GM18867 (cell line): Measurements from ENCODE around the gene ZMYND8.
A peak's percentile ranks its signal among the peaks of the same experiment; 100 is the strongest.
"Not testable (repeated sequence)": the region's sequence is repeated elsewhere in the genome, so short reads cannot be mapped to it uniquely, and the experiment has no call there.

Experiments
- ATAC-seq: cut with Tn5 transposase; IDR thresholded peaks from one replicate; pipeline ENCODE4 v1.9.1; 2021; ENCODE audit warnings: mild to moderate bottlenecking, moderate library complexity; ENCODE audit not compliant: unreplicated experiment

ZMYND8 gene

DNA sequence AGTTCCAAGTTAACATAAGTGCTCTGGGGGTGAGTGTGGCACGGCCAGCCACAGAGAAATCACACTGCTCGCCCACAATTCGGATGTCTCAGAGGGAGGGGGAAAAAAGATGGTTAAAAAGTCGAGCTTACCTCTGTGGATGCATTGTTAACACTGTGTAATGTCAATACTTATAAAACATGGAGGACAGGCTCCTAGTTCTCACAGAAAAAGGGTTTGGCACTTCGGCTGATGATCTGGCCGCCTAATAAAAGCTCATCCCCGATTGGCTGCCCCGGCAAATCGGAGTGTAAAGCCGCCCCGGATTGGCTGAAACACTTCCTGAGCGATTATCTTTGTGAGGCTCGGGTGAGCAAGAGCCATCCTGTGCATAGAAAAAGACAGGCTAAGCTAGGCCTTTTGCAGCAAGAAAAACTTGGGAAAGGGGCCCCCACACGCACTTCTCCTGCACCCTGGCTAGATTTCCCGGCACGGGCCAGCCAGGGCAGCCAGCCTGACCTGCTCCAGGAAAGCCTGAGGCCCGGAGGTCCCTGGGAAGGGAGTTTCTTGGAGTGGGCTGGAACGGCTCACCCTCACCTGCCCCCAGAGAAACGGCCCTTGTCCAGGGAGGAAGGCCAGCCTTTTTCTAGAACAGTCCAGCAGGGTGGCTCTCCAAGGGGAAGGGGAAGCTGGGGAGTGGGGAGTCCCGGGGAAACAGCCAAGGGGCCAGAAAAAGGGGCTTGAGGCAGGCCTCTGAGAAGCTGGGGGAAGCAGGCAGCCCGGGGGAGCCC lies at the start of gene ZMYND8:
ZMYND8 (minus strand) TSS at position 174 of the 770 bp plus-strand sequence; CDS start at position 145, 29 bp downstream.
- ATAC-seq = peak; percentile 47

DNA sequence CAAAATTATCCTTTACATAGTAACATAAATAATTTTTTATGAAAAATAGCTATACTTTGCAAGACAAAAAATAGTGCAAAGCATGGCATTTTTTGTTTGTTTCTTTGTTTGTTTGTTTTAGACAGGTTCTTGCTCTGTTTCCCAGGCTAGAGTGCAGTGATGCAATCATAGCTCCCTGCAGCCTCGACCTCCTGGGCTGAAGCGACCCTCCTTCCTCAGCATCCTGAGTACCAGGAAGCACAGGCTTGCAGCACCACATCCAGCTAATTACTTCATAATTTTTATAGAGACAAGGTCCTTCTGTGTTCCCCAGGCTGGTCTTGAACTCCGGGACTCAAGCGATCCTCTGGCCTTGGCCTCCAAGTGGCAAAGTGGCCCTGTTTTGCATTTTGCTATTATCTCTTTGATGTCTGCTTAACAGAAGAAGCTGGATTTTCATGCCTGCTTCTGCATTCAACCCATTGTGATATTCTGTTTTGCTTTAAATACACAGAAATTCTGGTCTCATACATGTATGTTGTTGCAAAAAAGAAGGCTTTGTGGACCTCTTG lies 49.4 kb upstream of the ZMYND8 start:
- ATAC-seq = no peak

- no peak for ATAC-seq
Measured at GRCh38 chr20:47400685-47401084, 44.2 kb upstream of the ZMYND8 start.

- ATAC-seq = no peak
Measured at GRCh38 chr20:47397652-47398301, 41.3 kb upstream of the ZMYND8 start.

DNA sequence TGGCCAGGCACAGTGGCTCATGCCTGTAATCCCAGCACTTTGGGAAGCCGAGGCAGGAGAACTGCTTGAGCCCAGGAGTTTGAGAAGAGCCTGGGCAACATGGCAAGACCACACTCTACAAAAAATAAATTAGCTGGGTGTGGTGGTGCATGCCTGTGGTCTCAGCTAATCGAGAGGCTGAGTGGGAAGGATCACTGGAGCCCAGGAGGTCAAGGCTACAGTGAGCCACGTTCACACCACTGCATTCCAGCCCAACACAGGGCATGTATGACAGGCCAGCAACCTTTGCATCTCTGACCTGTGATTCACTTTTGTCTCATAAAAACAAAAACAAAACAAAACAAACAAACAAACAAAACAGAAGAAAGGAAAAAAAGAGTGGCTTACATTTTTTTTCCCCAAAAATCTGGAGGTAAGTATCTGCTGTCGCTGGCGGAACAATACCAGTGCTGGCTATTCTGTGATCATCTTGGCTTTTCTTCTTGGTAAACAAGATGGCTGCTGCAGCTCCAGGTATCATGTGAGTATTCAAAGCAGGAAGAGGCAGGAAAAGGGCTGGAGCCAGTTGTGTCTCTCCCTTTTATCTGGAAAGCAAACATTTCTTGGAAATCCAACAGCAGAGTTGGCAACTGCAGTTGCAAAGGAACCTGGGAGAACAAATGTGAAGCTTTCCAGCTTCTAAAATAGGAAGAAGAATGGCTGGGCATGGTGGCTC lies 40.4 kb upstream of the ZMYND8 start:
- no peak for ATAC-seq

DNA sequence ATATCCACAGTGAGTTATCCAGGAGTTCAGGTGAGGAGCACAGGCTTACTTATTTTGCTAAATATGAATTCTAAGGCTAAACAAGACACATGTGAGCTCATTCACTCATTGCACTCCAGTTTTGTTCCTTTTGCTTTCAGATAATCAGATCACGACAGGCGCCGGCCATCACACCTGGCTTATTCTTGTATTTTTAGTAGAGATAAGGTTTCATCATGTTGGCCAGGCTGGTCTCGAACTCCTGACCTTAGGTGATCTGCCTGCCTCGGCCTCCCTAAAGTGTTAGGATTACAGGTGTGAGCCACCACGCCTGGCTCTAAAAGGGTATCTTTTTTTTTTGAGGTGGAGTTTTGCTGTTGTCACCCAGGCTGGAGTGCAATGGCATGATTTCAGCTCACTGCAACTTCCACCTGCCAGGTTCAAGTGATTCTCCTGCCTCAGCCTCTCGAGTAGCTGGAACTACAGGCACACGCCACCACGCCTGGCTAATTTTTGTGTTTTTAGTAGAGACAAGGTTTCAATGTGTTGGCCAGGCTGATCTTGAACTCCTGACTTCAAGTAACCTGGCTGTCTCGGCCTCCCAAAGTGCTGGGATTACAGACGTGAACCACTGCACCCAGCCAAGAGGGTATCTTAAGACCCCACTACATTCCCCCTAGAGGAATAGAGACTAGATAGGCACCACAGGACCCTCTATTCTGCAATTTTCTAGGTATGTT lies 37.5 kb upstream of the ZMYND8 start:
- not testable (repeated sequence) for ATAC-seq

DNA sequence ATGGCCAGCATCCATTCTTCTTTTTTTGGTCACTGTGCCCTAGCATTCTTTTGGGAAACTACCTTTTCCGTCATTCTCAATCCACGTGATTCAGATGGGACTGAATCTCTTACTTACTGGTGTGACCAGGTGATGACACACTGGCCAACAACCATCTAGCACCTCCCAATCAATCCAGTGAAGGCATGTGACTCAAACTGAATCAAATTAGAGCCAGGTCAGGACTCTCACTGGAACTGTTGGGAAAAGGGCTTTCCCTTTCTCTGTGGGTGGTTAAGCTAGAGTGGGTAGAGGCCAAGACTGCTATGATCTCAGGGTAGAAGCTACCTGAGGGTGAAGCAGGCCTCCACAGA lies 36.2 kb upstream of the ZMYND8 start:
- ATAC-seq = no peak

DNA sequence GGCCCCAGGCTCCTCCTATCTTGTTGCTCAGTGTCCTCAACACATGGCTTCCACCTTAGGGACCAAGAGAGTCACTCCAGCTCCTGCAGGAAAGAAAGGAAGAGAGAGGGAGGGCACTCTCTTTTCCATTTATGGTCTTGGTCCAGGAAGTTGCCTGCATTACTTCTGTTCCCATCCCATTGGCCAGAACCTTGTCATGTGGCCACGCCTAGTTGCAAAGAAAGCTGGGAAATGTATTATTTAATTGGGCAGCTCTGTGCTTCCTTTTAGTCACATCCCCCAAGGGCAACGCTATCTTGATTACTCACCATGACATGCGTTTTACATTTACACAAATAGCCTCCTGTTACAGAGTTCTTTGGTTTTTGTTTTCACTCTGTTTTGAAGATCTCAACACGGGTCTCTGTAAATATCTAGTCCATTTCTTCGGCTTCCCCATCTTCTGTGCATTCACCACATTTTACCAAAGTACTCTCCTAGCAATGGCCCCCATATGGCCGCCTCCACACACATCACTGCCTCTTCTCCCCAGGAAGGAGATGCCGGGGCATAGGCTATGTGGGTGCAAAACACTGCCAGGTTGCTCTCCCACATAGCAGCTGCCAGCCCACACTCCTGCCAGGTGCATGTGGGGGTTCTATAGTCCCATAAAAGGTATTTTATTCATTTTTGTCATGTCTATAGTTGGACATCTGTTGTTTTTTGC lies 35.7 kb upstream of the ZMYND8 start:
- ATAC-seq = no peak

DNA sequence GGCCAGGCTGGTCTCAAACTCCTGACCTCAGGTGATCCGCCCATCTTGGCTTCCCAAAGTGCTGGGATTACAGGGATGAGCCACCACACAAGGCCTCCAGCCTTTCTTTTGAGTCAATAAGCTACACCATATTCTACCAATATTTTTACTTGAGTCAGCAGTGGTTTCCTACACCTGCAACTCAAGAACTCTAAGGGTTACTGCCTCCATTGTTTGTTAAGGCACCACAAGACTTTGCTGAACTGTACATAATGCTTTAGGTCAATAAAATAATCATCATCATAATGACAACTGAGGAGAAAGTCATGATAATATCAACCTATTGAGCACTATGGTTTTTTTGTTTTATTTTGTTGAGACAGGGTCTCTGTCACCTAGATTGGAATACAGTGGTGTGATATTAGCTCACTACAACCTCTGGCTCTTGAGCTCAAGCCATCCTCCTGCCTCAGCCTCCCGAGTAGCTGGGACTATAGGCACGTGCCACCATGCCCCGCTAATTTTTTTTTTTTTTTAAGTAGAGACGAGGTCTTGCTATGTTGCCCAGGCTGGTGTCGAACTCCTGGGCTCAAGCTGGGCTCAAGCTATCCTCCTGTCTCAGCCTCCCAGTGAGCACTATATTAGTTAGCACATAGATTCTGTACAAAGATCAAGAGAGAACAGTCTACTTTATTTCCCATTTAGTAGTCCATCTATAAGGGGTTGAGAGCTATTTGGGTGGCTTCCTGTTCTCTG lies 34.9 kb upstream of the ZMYND8 start:
- no peak for ATAC-seq

- ATAC-seq = no peak
Measured at GRCh38 chr20:47389867-47390347, 33.4 kb upstream of the ZMYND8 start.

GRCh38 chr20:47385968-47386367 lies 29.5 kb upstream of the ZMYND8 start:
- not testable (repeated sequence) for ATAC-seq

GRCh38 chr20:47382746-47383415 lies 26.4 kb upstream of the ZMYND8 start:
- ATAC-seq = no peak

- no peak for ATAC-seq
Measured at GRCh38 chr20:47380481-47380880, 24.0 kb upstream of the ZMYND8 start.

DNA sequence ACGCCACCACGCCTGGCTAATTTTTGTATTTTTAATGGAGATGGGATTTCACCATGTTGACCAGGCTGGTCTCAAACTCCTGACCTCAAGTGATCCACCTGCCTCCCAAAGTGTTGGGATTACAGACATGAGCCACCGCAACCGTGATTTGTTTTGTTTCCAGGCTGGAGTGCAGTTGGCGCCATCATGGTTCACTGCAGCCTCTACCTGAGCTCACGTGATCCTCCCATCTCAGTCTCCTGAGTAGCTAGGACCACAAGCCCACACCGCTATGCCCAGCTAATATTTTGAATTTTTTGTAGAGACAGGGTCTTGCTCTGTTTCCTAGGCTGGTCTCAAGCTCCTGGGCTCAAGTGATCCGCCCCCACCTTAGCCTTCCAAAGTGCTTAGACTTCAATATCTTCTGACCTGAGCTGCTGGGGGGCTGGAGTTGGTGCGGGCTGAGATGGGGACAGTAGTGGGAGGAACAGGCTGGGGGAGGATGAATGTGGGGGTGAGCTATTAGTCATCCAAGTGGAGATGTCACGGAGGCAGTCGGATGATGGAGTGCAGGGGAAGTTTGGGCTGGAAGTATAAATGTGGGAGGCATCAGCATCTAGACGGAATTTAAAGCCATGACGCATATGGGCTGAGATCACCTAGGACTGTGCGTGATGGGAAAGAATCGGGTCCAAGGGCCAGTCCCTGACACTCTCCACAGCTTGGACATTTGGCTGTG lies 23.1 kb upstream of the ZMYND8 start:
- ATAC-seq = no peak

GRCh38 chr20:47377122-47377722 lies 20.7 kb upstream of the ZMYND8 start:
- no peak for ATAC-seq

DNA sequence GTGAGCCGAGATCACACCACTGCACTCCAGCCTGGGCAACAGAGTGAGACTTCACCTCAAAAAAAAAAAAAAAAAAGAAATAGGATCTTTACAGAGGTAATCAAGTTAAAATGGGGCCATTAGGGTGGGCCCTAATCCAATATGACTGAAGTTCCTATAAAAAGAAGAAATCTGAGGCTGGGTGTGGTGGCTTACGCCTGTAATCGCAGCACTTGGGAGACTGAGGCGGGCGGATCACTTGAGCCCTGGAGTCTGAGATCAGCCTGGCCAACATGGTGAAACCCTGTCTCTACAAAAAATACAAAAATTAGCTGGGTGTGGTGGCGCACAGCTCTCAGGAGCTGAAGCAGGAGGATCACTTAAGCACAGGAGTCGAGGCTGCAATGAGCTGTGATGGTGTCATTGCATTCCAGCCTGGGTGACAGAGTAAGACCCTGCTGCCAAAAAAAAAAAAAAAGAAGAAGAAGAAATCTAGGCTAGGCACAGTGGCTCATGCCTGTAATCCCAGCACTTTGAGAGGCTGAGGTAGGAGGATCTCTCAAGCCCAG lies 19.7 kb upstream of the ZMYND8 start:
- not testable (repeated sequence) for ATAC-seq

GRCh38 chr20:47374121-47374520 lies 17.6 kb upstream of the ZMYND8 start:
- ATAC-seq = not testable (repeated sequence)
